GM11168 (cell line): ENCODE results near the gene RPH3AL.

Source experiments
- in situ Hi-C: fragments of 300-500 bp; cut with MboI; formaldehyde crosslinking; loops from one replicate; pipeline ENCODE4 v1.12.0; 2022; ENCODE audit warnings: low sequenced_read_pairs; ENCODE audit not compliant: unreplicated experiment

The RPH3AL gene

GRCh38 chr17:303168-303567 lies 49.4 kb downstream of the RPH3AL start:
- in situ Hi-C loops: no loop called here

- in situ Hi-C loops: no loop called here
These were observed 50.3 kb downstream of the RPH3AL start for GRCh38 chr17:302300-302698.

DNA sequence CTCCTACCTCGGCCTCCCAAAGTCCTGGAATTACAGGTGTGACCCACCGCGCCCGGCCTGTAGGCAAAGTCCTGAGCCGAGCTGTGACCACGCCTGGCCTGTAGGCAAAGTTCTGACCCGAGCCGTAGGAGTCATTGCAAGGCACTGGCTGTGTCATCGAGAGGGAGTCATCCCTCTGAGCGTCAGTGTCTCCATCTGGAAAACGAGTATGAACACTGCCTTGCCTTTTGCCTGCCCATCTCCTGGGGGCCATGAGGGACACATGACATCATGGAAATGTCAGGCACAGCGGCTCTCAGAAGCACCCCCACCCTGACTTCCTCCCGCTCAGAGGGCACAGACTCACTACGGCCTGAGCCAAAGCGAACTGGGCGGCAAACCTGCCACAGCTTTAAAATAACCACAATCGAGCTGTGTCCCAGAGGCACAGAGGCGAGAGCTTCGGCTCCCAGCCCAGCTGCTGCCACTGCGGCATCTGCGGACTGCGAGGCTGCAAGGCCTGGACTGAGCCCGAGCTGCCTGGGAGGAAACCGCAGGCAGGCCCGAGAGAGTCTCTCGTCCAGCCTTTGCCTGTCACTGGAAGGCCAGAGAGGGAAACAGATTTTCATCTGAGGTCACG lies 50.8 kb downstream of the RPH3AL start:
- in situ Hi-C loops: no loop called here

DNA sequence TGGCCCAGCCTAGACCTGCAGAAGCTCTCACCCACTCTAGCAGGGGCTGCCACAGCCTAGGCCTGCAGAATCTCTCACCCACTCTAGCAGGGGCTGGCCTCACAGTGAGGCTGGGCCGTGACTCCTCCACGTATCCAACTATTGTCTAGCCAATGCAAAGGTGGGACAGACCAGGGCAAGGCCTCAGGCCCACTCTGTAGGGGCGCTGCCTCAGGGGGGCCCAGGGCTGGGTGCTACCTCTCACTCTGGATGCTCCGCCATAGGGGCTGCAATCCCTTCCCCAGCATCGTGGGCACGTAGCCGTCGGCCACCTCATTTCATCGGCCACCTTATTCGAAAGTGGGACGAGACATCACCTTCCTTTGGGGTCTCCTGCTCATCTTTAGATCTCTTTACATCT lies 51.7 kb downstream of the RPH3AL start:
- in situ Hi-C loops: no loop called here

GRCh38 chr17:299546-299945 lies 53.1 kb downstream of the RPH3AL start:
- in situ Hi-C loops: no loop called here

- in situ Hi-C loops: no loop called here
These were observed 53.7 kb downstream of the RPH3AL start for GRCh38 chr17:298791-299450.

DNA sequence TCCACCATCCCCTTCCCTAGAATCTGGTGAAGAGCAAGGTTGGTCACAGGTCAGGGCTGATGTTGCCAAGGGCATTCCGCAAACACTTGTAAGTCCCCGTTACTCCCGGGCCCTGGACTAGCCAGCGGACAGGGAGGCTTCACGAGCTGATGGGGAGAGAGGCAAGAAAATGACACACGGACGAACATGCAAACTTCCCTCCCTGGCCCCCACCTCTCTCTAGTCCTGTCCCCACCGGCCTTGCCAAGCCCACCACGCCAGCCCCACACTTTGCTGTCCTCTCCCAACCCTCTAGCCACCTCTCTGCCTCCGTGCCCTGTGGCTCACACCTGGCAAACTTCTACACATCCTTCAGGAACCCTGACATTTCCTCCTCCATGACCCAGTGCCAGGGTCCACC lies 54.8 kb downstream of the RPH3AL start:
- in situ Hi-C loops: no loop called here

- in situ Hi-C loops: no loop called here
These were observed 55.5 kb downstream of the RPH3AL start for GRCh38 chr17:296906-297690.

DNA sequence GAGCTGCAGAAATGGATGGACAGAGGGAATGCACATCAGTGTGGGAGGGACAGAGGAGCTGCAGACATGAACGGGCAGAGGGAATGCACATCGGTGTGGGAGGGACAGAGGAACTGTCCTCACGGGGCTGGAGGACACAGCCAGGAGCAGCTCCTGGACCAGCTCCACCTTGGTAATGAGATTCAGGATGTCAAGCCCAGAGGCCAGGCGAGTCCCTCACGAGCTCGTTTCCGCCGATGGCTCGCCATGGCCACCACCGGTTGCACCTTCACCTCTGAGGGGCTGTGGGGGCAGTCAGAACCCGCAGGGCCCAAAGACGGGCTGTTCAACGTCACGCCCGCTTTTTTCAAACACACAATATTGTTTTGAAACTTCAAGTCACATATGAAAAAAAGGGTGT lies 56.2 kb downstream of the RPH3AL start:
- in situ Hi-C loops: no loop called here

DNA sequence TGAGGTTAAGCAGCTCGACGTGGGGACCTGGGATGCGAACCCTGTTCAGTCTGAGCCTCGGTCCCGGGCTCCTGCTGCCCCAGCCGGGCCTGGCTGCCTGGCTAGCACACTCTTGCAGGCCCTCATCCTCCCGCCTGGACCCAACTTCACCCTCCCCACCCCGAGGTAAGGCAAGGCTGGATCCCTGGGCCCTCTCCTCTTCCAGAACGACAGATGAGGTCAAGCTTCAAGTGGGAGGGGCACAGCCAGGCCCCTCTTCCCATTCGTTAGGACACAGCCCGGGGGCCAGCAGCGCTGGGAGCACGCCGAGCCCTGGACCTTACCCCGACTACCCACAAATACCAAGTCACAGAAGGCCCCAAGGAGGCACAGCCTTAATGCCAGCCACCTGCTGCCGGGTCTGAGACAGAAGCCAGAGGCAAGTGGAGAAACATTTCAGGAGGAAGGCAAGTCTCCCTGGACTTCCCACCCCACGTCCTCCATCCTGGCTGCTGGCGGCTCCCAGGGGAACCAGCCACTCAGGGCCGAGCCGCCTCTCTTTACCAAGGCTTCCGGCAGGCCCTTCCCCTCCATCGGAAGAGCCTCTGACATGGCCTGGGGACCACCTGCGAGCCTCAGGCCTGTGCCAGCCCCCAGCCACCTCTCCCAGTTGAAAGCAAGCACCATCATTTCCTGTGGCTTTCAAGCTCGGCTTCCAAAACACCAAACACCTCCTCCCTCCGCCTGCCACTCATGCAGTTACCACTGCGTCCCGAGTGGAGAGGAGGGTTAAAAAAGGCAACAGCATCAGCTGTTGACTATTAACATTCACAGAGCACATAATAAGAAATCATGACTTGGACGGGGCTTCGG lies 59.9 kb downstream of the RPH3AL start:
- in situ Hi-C loops: no loop called here

DNA sequence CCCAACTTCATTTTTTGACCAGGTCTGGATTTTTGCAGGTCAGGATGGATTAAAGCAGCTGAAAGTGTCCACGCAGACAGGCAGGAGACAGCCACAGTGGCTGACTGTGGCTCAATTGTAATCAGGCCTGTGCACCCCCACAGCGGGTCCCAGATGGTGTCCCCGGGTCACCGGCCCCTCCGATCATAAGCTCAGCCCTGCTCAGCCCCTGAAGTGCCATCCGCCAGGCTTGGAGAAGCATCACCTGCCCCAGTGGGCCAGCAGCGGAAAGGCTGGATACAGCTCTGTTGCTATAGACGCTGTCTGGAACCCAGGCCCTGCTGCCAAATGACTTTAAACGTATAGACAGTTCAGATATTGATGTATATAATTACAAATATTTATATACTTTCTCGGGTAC lies 60.6 kb downstream of the RPH3AL start:
- in situ Hi-C loops: no loop called here

GRCh38 chr17:291587-291986 lies 61.0 kb downstream of the RPH3AL start:
- in situ Hi-C loops: no loop called here

DNA sequence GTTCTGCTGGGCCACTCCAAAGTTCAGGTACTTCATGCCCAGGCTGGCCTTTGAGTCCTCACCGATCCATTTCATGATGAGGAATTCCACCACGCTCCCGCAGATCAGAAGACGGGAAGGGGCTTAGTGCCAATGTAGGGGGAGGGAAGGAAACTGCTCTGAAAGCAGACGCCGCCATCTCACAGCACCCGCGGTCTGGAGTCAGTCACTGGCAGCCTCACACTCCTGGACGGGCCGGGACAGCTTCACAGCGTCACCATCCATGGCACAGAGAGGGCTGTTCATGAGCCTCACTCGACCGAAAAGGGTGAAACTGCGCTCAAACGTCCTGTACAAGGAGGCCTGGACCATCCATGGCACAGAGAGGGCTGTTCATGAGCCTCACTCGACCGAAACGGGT lies 62.0 kb downstream of the RPH3AL start:
- in situ Hi-C loops: no loop called here

DNA sequence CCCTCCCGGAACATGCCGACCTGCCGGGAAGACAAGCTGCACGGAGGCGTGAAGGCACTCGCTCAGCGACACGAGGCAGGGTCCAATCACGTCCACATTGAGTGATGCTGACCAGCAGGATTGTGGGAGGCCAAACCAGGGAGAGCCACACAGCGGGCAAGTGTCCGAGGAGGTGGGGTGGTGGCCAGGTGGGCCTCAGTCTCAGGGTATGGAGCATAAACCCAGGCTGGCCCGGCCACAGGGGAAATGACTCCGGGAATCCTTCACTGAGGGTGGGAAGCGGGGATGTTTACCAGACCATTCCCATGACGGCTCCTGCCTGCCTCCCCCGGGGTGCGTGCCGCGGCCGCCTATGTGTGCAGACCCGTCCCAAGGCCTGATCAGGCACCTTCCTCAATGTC lies 62.5 kb downstream of the RPH3AL start:
- in situ Hi-C loops: no loop called here

DNA sequence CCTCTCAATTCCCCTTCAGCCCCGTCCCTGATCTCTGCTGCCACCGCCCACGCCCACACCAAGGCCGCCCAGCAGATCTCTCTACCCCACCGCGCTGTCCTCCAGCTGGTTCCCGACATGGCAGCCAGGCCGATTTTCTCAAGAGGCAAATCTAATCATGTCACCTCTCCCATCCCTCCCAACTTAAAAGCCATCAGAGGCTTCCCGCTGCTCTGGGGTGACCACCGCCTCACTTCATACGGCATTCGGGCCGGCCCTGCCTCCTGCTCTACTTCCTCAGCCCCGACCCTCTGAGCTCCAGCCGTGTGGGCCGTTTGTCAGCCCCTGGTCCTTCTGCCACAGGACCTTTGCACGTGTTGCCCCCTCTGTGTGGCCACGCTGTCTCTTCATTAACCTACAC lies 63.2 kb downstream of the RPH3AL start:
- in situ Hi-C loops: no loop called here

- in situ Hi-C loops: no loop called here
These were observed 63.7 kb downstream of the RPH3AL start for GRCh38 chr17:288802-289356.

GRCh38 chr17:286571-286970 lies 66.0 kb downstream of the RPH3AL start:
- in situ Hi-C loops: no loop called here

GRCh38 chr17:285751-286422 lies 66.7 kb downstream of the RPH3AL start:
- in situ Hi-C loops: no loop called here

- in situ Hi-C loops: no loop called here
These were observed 67.8 kb downstream of the RPH3AL start for GRCh38 chr17:284676-285355.
